GM19035 (cell line): Measurements from ENCODE around the gene SAMD13.

Source experiments
- ATAC-seq: cut with Tn5 transposase; IDR thresholded peaks from one replicate; pipeline ENCODE4 v1.9.1; 2021; ENCODE audit not compliant: unreplicated experiment

SAMD13 gene

GRCh38 chr1:84339503-84339902 lies 38.0 kb downstream of the SAMD13 start:
- ATAC-seq: no peak

- no peak for ATAC-seq
These were observed 42.8 kb downstream of the SAMD13 start for GRCh38 chr1:84344286-84344685.

GRCh38 chr1:84345220-84345619 lies 43.7 kb downstream of the SAMD13 start:
- no peak for ATAC-seq

- no peak for ATAC-seq
These were observed 45.9 kb downstream of the SAMD13 start for GRCh38 chr1:84347271-84347931.

- no peak for ATAC-seq
These were observed 46.5 kb downstream of the SAMD13 start for GRCh38 chr1:84347932-84348555.

GRCh38 chr1:84348759-84349158 lies 47.3 kb downstream of the SAMD13 start:
- no peak for ATAC-seq

- ATAC-seq: no peak
These were observed 48.6 kb downstream of the SAMD13 start for GRCh38 chr1:84350104-84350503.

- no peak for ATAC-seq
These were observed 49.0 kb downstream of the SAMD13 start for GRCh38 chr1:84350550-84350949.

- ATAC-seq: no peak
These were observed 51.0 kb downstream of the SAMD13 start for GRCh38 chr1:84352298-84353106.

- ATAC-seq: no peak
These were observed 52.2 kb downstream of the SAMD13 start for GRCh38 chr1:84353695-84354094.

- no peak for ATAC-seq
These were observed 54.0 kb downstream of the SAMD13 start for GRCh38 chr1:84355556-84355955.

- no peak for ATAC-seq
These were observed 55.4 kb downstream of the SAMD13 start for GRCh38 chr1:84356881-84357280.

- no peak for ATAC-seq
These were observed 57.2 kb downstream of the SAMD13 start for GRCh38 chr1:84358695-84359094.

- no peak for ATAC-seq
These were observed 58.8 kb downstream of the SAMD13 start for GRCh38 chr1:84360316-84360715.

GRCh38 chr1:84361796-84362195 lies 60.3 kb downstream of the SAMD13 start:
- no peak for ATAC-seq

- no peak for ATAC-seq
These were observed 61.5 kb downstream of the SAMD13 start for GRCh38 chr1:84363019-84363418.

- ATAC-seq: no peak
These were observed 62.1 kb downstream of the SAMD13 start for GRCh38 chr1:84363622-84364021.

GRCh38 chr1:84365225-84366221 lies 64.0 kb downstream of the SAMD13 start:
- ATAC-seq: no peak

GRCh38 chr1:84366786-84367185 lies 65.3 kb downstream of the SAMD13 start:
- ATAC-seq: no peak

- ATAC-seq: no peak
These were observed 65.7 kb downstream of the SAMD13 start for GRCh38 chr1:84367219-84367618.

- no peak for ATAC-seq
These were observed 66.9 kb downstream of the SAMD13 start for GRCh38 chr1:84368441-84368840.
